Stimulated activated effector memory CD8-positive, alpha-beta T cell treated with anti-CD3 and anti-CD28 coated beads, Interleukin-12 subunit alpha, Interleukin-12 subunit beta, amount 100 ng/mL, for 72 hours (primary cell): ENCODE results near the gene PXYLP1.

Experiments
- ATAC-seq: fragments of 150-1000 bp; cut with Tn5 transposase; 2 replicates; pipeline ENCODE4 v1.10.0; 2021
- DNase-seq, 2 donors: peaks; one replicate each; pipeline ENCODE4 v3.0.0; 2021 to 2022; ENCODE audit warnings: low spot score in 2 of 2
- H3K27ac Mint-ChIP-seq: one replicate; pipeline ENCODE4 v1.8.0; 2022; ENCODE audit warnings: mild to moderate bottlenecking, mixed read lengths
- H3K36me3 Mint-ChIP-seq: one replicate; pipeline ENCODE4 v1.8.0; 2022; ENCODE audit warnings: mild to moderate bottlenecking, mixed read lengths
- H3K4me1 Mint-ChIP-seq: one replicate; pipeline ENCODE4 v1.8.0; 2022; ENCODE audit warnings: mixed read lengths
- H3K4me3 Mint-ChIP-seq: one replicate; pipeline ENCODE4 v1.8.0; 2022; ENCODE audit warnings: mild to moderate bottlenecking, mixed read lengths
- H3K9me3 Mint-ChIP-seq: one replicate; pipeline ENCODE4 v1.8.0; 2022; ENCODE audit warnings: mixed read lengths

The PXYLP1 gene

DNA sequence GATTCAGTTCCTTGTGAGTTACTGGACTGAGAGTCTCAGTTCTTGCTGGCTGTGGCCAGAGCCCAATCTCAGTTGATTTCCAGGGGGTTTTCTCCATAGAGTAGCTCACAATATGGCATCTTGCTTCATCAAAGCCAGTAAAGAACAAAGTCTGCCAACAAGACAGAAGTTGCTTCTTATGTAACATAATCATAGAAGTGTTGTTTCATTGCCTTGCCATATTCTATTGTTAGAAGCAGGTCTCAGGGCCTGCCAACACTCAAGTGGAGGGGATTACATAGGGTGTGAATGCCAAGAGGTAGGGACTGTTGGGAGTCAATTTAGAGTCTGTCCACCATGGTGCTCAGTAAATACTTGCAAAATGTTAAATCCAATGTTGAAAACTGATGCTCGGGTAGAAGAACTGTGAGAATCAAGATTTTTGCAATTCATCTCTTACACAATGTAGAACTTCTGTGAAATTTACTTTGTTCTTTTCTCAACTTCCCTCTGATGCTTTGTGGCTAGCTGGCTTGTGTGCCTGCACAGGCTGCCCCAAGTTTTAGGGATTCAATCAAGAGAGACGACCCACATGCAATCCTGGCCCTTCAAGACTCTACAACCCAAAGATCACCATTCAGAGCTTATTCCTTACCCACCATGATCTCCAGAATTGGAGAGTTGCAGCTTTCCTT is 13.3 kb upstream of the PXYLP1 start:
- Mint-ChIP-seq H3K36me3 (no peaks in the 10 kb centered on the region), H3K4me1 (no peaks in the 10 kb centered on the region), H3K4me3 (no peak overlapping the region), H3K27ac (no peak overlapping the region), H3K9me3 (peaks cover under 1% of the 10 kb centered on the region)
- DNase-seq (no peak), ATAC-seq (no peak)

DNA sequence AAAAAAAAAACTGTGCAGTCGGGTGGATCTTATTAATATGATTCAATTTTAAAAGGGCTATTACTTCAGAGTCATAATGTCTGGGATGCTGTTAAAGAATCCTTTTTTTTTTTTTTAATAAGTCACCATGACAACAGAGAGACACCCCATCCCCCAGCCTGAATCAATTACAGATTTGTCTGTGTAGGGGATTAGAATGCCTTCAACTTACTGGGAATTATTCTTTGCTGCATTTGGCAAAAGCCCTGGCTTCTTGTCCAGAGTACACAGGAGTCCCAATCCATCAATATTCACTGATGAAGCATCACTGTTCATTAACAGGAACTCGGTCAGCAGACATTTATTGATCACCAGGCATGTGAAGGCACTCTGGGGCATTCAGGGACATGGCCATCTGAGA is 12.7 kb upstream of the PXYLP1 start:
- Mint-ChIP-seq H3K9me3 (peaks cover 4% of the 10 kb centered on the region), H3K4me3 (no peak overlapping the region), H3K4me1 (no peaks in the 10 kb centered on the region), H3K36me3 (no peaks in the 10 kb centered on the region), H3K27ac (no peak overlapping the region)
- DNase-seq (no peak), ATAC-seq (no peak)

DNA sequence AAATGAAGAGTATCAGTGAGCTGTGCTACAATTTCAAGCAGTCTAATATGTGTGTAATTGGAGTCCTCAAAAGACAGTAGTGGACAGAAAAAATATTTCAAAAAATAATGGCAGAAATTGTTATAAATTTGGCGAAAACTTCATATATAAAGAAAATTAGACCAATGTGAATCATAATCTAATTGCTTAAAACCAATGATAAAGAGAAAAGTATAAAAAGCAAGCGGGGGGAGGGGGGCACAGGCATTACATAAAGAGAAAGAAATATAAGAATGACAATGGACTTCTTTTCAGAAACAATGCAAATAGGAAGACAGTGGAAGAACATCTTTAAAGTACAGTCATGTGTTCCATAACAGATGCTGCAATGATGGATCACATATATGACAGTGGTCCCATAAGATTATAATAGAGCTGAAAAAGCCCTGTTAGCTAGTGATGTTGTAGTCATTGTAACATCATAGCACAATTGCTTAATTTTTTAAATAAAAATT is 7.9 kb upstream of the PXYLP1 start:
- no peaks in the 10 kb centered on the region for H3K4me1 Mint-ChIP-seq
- H3K9me3 Mint-ChIP-seq, result peaks cover 4% of the 10 kb centered on the region
- H3K36me3 Mint-ChIP-seq, result no peaks in the 10 kb centered on the region
- DNase-seq (no peak), ATAC-seq (no peak)
- no peak overlapping the region for H3K27ac Mint-ChIP-seq
- no peak overlapping the region for H3K4me3 Mint-ChIP-seq

DNA sequence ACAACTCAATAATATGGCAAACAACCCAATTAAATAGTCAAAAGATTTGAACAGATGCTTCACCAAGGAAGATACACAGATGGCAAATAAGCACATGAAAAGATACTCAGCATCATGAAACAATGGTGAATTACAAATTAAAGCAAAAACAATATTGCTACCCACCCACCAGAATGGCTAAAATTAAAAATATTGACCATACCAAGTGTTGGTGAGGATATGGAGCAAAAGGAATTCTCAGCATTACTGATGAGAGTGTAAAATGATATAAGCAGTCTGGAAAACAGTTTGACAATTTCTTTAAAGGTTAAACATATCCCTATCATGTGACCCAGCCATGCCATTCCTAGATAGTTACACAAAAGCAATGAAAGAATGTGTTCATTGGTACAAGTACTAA is 5.7 kb upstream of the PXYLP1 start:
- Mint-ChIP-seq H3K4me3 (no peak overlapping the region), H3K4me1 (peaks cover 19% of the 10 kb centered on the region), H3K36me3 (peaks cover 4% of the 10 kb centered on the region), H3K27ac (no peak overlapping the region), H3K9me3 (peaks cover 4% of the 10 kb centered on the region)
- ATAC-seq (no peak), DNase-seq (no peak)

DNA sequence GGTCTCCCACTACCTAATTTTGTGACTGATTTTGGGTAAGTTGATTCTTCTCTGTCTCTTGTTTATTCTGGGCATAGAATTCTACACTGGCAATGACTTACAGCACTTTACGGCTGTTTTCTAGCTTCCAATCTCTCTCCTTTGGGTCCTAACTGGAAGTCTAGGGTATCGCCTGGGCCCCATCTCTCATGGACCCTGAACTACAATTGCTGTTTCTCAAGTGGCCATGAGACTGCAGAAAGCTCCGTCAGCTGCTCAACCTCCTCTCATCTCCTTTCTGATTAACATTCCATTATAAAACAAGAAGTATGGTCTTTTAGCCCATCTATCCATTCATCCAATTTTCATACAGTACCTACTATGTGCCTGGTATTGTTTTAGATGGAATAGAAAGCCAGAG is 4.4 kb upstream of the PXYLP1 start:
- Mint-ChIP-seq H3K9me3 (peaks cover 4% of the 10 kb centered on the region), H3K4me3 (no peak overlapping the region), H3K36me3 (peaks cover 7% of the 10 kb centered on the region), H3K27ac (no peak overlapping the region), H3K4me1 (peaks cover 21% of the 10 kb centered on the region)
- ATAC-seq, result no peak
- no peak for DNase-seq

DNA sequence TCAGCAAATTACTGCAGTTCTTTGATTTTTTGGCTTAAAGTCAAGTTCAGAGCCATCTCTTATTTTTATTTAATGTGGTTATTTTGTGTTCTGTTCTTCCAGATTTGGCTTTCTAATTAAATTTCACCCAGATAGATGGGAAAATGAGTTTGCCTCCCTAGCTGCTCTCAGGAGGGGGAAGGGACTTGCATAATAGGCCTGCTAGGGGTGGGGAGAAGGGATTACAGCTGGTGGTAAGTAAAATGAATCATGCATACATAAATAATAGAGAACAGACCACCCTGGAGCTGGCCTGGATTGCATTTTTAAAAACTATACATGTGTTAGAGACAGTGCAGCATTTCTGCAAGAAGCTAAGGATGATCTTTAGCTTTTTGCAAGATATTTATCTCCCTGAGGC is 3.9 kb upstream of the PXYLP1 start:
- H3K27ac Mint-ChIP-seq, result no peak overlapping the region
- no peak for DNase-seq
- no peak for ATAC-seq
- H3K36me3 Mint-ChIP-seq, result peaks cover 11% of the 10 kb centered on the region
- peaks cover 27% of the 10 kb centered on the region for H3K4me1 Mint-ChIP-seq
- peaks cover 4% of the 10 kb centered on the region for H3K9me3 Mint-ChIP-seq
- no peak overlapping the region for H3K4me3 Mint-ChIP-seq

DNA sequence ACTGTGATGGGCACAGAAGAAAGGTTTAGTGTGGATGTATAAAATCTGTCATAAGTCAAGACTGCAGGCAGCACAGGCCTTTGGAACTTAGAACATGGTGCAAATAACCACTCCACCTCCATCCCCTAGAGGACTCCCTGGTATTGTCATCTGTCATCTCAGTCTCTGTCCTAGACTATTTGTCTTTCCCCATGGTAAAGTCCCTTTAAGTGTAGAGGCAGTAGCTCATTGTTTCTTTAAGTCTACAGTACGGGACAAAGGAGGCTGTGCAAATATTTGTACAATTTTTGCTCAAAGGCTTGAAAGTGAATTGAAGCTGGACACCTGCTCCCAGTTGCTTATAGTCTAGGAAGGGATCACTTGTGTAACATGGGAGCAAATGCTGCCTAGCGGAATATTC is 3.2 kb upstream of the PXYLP1 start:
- no peak for ATAC-seq
- H3K4me3 Mint-ChIP-seq, result no peak overlapping the region
- H3K27ac Mint-ChIP-seq, result peak overlapping the region; percentile 97
- no peak for DNase-seq
- peaks cover 12% of the 10 kb centered on the region for H3K36me3 Mint-ChIP-seq
- H3K9me3 Mint-ChIP-seq, result peaks cover 3% of the 10 kb centered on the region
- H3K4me1 Mint-ChIP-seq, result peaks cover 31% of the 10 kb centered on the region

DNA sequence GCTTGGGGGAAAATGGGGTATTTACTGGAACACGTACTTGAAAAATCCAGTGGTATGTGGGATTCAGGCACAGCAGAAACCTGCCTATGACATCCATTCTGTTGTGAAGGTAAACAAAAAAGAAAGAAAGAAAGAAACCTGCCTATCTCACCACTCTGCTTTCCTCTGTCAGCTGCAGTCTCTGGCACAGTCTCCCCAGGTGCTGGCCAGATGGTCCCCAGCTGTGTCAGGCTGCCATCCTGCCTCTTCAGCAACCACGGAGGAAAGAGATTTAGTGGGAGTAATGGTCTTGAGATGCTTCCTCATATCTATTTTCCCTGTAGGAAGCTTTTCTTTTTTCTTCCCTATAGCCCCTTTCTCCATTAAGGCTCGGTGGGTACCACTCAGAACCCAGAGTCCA is 2.5 kb upstream of the PXYLP1 start:
- Mint-ChIP-seq H3K4me1 (peaks cover 38% of the 10 kb centered on the region), H3K36me3 (peaks cover 12% of the 10 kb centered on the region), H3K27ac (peak overlapping the region; percentile 97), H3K4me3 (peak overlapping the region; percentile 87), H3K9me3 (no peaks in the 10 kb centered on the region)
- DNase-seq (no peak), ATAC-seq (no peak)

DNA sequence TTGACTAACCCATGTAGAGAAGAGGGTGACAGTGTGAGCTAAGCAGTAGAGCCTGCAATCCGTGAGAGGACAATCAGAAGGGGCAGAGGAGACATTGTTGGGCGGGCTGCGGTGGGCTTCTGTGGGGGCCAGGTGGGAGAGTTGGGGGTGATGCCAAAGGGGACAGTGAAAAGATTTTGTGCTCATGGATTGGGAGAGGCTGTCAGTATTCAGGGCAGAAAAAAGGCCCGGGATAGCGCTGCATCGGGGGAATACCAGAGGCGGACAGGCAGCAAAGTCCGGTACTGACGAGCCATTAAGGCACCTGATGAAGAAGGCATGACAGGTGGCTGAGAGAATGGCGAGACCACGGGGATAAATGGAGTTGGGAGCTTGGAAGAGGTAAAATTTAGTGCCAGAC is 1.3 kb upstream of the PXYLP1 start:
- no peaks in the 10 kb centered on the region for H3K9me3 Mint-ChIP-seq
- peaks cover 50% of the 10 kb centered on the region for H3K4me1 Mint-ChIP-seq
- ATAC-seq (no peak), DNase-seq (no peak)
- peak overlapping the region; percentile 97 for H3K27ac Mint-ChIP-seq
- H3K36me3 Mint-ChIP-seq, result peaks cover 12% of the 10 kb centered on the region
- peak overlapping the region; percentile 87 for H3K4me3 Mint-ChIP-seq

DNA sequence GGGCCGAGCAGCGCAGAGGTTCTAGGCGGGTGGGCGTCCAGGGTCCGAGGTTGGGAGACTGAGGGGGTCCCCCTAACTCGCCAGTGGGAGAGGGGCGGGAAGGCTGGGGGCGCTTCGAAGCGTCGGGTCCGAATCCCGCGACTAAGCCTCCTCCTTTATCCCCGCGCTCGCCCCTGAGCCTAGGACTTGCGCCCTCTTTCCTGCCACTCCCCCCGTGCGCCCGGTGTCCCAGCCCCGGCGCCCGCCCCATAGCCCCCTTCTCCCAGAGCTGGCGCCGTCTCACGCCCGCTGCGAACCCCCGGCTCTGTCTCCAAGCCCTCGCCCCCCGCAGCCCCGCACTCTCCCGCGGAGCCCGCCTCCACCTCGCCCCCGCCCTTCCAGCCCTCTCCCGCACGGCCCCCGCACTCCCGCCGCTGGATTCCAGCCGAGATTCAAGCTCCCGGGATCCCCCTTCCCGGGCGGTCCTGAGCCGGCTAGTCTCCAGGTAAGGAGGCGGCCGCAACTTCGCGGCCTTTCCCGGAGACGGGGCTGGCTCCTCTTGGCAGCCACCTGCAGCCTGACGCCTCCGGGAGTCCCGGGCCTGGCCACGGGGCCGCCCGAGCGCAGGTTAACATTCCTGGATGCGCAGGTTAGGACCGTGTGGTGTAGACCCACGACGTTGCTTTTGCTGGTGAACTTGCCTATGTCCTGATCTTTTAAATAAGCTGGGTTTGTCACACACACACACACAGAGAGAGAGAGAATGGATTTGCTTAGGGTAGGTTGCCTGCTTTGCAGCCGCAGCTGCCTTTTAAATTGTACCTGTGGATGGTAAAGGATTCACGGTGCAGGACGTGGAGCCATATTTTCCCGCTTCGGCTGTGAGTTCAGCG is 563 bp downstream of the PXYLP1 start:
- H3K9me3 Mint-ChIP-seq, result no peaks in the 10 kb centered on the region
- H3K4me1 Mint-ChIP-seq, result peaks cover 58% of the 10 kb centered on the region
- ATAC-seq, result peak; percentile 9
- peak; percentile 23 to 56 for DNase-seq
- H3K27ac Mint-ChIP-seq, result peak overlapping the region; percentile 97
- H3K36me3 Mint-ChIP-seq, result peaks cover 12% of the 10 kb centered on the region
- H3K4me3 Mint-ChIP-seq, result peak overlapping the region; percentile 87

DNA sequence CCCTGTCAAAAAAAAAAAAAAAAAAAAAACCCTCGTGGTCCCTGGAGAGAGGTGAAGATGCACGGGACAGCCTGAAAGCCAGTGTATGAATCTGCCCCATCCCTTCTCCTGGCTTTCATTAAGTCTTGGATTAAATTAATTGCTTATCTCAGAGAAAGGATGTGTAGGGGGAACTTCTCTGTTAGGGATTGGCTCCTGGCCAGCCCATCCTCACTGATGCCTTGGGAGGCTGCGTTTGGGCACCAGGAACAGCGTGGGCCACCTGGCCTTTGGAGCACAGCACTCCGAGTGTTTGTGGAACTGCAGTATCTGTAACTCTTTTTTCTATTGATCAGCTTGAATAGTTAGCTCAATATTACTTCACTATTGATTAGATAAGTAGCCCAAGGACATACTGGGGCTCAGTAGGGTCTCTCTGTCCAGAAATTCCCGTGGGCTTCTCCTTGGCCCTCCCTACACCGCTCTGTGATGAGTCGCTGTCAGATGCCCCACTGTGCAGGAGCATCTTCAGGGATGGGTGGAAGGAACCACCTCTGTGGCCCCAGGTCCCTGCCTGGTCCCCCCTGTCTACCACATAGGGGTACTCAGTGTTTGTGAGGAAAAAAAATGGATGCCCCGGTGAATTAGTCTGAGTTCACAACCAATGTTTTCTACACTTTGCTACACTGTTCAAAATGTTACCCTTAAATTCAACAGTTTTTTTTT is 2.0 kb downstream of the PXYLP1 start:
- ATAC-seq (no peak), DNase-seq (no peak)
- H3K36me3 Mint-ChIP-seq, result peaks cover 14% of the 10 kb centered on the region
- H3K27ac Mint-ChIP-seq, result no peak overlapping the region
- H3K4me1 Mint-ChIP-seq, result peaks cover 73% of the 10 kb centered on the region
- H3K4me3 Mint-ChIP-seq, result peak overlapping the region; percentile 87
- no peaks in the 10 kb centered on the region for H3K9me3 Mint-ChIP-seq

DNA sequence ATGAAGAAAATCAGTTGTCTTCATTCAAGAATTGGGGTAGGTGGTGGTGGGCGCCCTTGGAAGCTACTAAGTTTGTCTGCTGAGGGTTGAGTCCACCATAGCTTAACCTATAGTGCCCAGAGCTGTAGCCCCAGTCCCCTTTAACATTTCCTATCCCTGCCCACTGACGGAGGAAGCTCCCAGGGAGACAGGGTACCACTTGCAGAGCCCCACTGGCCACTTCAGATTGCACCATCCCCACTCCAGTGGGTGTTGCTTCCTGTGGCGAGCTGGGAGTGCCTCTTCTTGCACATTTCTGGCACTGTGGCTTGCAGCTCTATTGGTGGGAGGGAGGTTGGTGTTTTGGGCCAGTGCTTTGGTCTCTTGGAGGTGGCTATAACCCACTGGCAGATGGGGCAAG is 2.7 kb downstream of the PXYLP1 start:
- Mint-ChIP-seq H3K4me1 (peaks cover 74% of the 10 kb centered on the region), H3K36me3 (peaks cover 18% of the 10 kb centered on the region), H3K4me3 (no peak overlapping the region), H3K9me3 (no peaks in the 10 kb centered on the region), H3K27ac (peak overlapping the region; percentile 14)
- DNase-seq (no peak), ATAC-seq (no peak)

DNA sequence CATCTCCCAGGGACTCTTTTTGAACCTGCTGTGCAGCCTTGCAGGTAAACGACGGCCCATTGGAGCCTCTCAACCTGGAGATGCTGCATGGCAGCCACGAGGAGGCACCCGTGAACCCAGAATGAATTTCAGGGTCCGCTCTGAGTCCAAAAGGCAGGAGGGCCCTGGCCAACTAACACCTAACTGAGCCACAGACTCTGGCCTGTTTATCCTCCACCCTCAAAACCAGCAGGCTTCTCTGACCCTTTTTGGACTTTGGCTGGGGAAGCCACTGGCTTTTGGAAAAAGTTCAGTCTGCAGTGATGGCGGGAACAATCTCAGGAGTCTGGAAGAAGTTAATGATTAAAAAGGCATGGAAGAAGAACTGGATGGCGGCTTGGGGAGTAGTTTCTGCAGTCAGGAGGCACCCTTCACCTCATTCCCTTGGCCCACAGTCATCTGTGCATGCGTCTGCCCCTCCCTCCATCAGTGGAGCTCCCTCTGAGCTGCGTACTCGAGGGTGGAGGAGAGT is 4.1 kb downstream of the PXYLP1 start:
- no peak for ATAC-seq
- H3K36me3 Mint-ChIP-seq, result peaks cover 16% of the 10 kb centered on the region
- H3K4me3 Mint-ChIP-seq, result no peak overlapping the region
- peaks cover 71% of the 10 kb centered on the region for H3K4me1 Mint-ChIP-seq
- no peak overlapping the region for H3K27ac Mint-ChIP-seq
- DNase-seq, result no peak
- H3K9me3 Mint-ChIP-seq, result no peaks in the 10 kb centered on the region

DNA sequence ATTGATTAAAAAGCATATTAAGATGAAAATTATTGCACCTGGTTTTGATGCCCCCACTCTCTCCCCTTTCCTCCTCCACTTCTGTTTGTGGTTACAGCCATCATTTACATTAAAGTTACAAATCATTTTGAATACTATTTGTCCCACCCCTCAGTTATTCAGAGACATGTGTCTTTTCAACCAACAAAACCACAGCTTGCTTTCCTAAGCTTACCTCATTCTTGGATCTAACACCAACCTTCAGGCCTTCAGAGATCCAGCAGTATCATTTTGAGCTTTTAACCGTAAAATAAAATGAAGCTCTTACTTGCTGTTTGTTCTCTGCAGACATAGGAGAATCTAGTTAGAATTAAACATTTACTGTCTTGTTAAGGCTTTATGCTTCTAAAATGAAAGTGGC is 4.7 kb downstream of the PXYLP1 start:
- peaks cover 74% of the 10 kb centered on the region for H3K4me1 Mint-ChIP-seq
- DNase-seq (no peak), ATAC-seq (no peak)
- peaks cover 11% of the 10 kb centered on the region for H3K36me3 Mint-ChIP-seq
- no peak overlapping the region for H3K27ac Mint-ChIP-seq
- no peaks in the 10 kb centered on the region for H3K9me3 Mint-ChIP-seq
- no peak overlapping the region for H3K4me3 Mint-ChIP-seq
